WTC11 (cell line): ENCODE results near the gene IGHMBP2. TPM values are rescaled to one million over a fixed set of nuclear protein-coding genes. Genes with fewer than 3 reads are reported as not detected.

ENCODE experiments used
- ATAC-seq: fragments of 200-7000 bp; cut with Tn5 transposase; 2 replicates; pipeline ENCODE4 v1.10.0; 2021; ENCODE audit warnings: mild to moderate bottlenecking, moderate library complexity
- CTCF ChIA-PET: fragments of 300-600 bp; sonication (Branson Sonifier 250); formaldehyde crosslinking; loops from one replicate; lab custom pipeline; 2021; ENCODE audit warnings: antibody characterized with exemption; lab: Charles Lee
- POLR2A ChIA-PET: fragments of 350-600 bp; sonication (Branson Sonifier 250); formaldehyde crosslinking; loops from one replicate; lab custom pipeline; 2021; ENCODE audit warnings: antibody characterized with exemption; lab: Charles Lee
- DNase-seq: peaks from one replicate; pipeline ENCODE4 v3.0.0; 2021; ENCODE audit warnings: low spot score
- H3K27ac Mint-ChIP-seq: 2 replicates; pipeline ENCODE4 v1.8.0; 2021; ENCODE audit warnings: mixed read lengths
- H3K27me3 Mint-ChIP-seq: 2 replicates; pipeline ENCODE4 v1.8.0; 2021; ENCODE audit warnings: low read depth, mild to moderate bottlenecking, moderate library complexity, mixed read lengths
- H3K36me3 Mint-ChIP-seq: 2 replicates; pipeline ENCODE4 v1.8.0; 2021; ENCODE audit warnings: mixed read lengths
- H3K4me1 Mint-ChIP-seq: 2 replicates; pipeline ENCODE4 v1.8.0; 2022; ENCODE audit warnings: mixed read lengths
- H3K4me3 Mint-ChIP-seq: 2 replicates; pipeline ENCODE4 v1.8.0; 2021; ENCODE audit warnings: mild to moderate bottlenecking, moderate library complexity, mixed read lengths
- H3K9me3 Mint-ChIP-seq: 2 replicates; pipeline ENCODE4 v1.8.0; 2021; ENCODE audit warnings: mixed read lengths
- ATF3 ChIP-seq: sonication (generic); formaldehyde crosslinking; conservative IDR thresholded peaks from 2 replicates; pipeline ENCODE4 v1.8.1; 2022; ENCODE audit warnings: mild to moderate bottlenecking, missing genetic modification reagents
- CBFB ChIP-seq: sonication (generic); formaldehyde crosslinking; IDR thresholded peaks from 2 replicates; pipeline ENCODE4 v1.8.1; 2022; ENCODE audit warnings: mild to moderate bottlenecking, low read depth, missing genetic modification reagents
- CREM ChIP-seq: sonication (generic); formaldehyde crosslinking; IDR thresholded peaks from 2 replicates; pipeline ENCODE4 v1.8.1; 2022; ENCODE audit warnings: mild to moderate bottlenecking, missing genetic modification reagents, moderate library complexity
- E2F4 ChIP-seq: sonication (generic); formaldehyde crosslinking; IDR thresholded peaks from 2 replicates; pipeline ENCODE4 v1.8.1; 2022; ENCODE audit warnings: low read depth, mild to moderate bottlenecking, moderate library complexity, missing genetic modification reagents, borderline replicate concordance
- ETV6 ChIP-seq: sonication (generic); formaldehyde crosslinking; IDR thresholded peaks from 2 replicates; pipeline ENCODE4 v1.8.1; 2022; ENCODE audit warnings: mild to moderate bottlenecking, missing genetic modification reagents
- FOXP1 ChIP-seq: sonication (generic); formaldehyde crosslinking; IDR thresholded peaks from 2 replicates; pipeline ENCODE4 v1.8.0; 2022; ENCODE audit warnings: missing genetic modification reagents, mild to moderate bottlenecking, moderate library complexity, borderline replicate concordance
- GTF2I ChIP-seq: fragments of 250-450 bp; sonication (Bioruptor Pico); conservative IDR thresholded peaks from 2 replicates; pipeline ENCODE4 v1.4.0; 2021; ENCODE audit warnings: mild to moderate bottlenecking
- KAT7 ChIP-seq: sonication (generic); formaldehyde crosslinking; IDR thresholded peaks from 2 replicates; pipeline ENCODE4 v1.8.1; 2023; ENCODE audit warnings: missing genetic modification reagents, mild to moderate bottlenecking, borderline replicate concordance
- MLX ChIP-seq: sonication (generic); formaldehyde crosslinking; IDR thresholded peaks from 2 replicates; pipeline ENCODE4 v1.8.1; 2023; ENCODE audit warnings: mild to moderate bottlenecking, missing genetic modification reagents, moderate library complexity
- NFATC4 ChIP-seq: fragments of 250-450 bp; sonication (Bioruptor Pico); IDR thresholded peaks from 2 replicates; pipeline ENCODE4 v1.9.0; 2021; ENCODE audit warnings: mild to moderate bottlenecking
- ZNF425 ChIP-seq: fragments of 250-450 bp; sonication (Bioruptor Pico); conservative IDR thresholded peaks from 2 replicates; pipeline ENCODE4 v1.9.0; 2021; ENCODE audit warnings: mild to moderate bottlenecking
- ZNF671 ChIP-seq: fragments of 250-450 bp; sonication (Bioruptor Pico); IDR thresholded peaks from 2 replicates; pipeline ENCODE4 v1.8.0; 2021; ENCODE audit warnings: mild to moderate bottlenecking
- total RNA-seq: library from RNA; stranded (reverse); gene quantifications from 3 replicates; pipeline ENCODE4 v1.2.3, GENCODE V29; 2021
- TF ChIP-seq, protein P1 (sequence below): sonication (generic); formaldehyde crosslinking; IDR thresholded peaks from 2 replicates; pipeline ENCODE4 v1.8.0; 2022; ENCODE audit warnings: missing genetic modification reagents
- TF ChIP-seq, protein P2 (sequence below): sonication (generic); formaldehyde crosslinking; IDR thresholded peaks from 2 replicates; pipeline ENCODE4 v1.8.1; 2023; ENCODE audit warnings: mild to moderate bottlenecking, moderate library complexity, missing genetic modification reagents
- TF ChIP-seq, protein P3 (sequence below): sonication (generic); formaldehyde crosslinking; IDR thresholded peaks from 2 replicates; pipeline ENCODE4 v1.8.0; 2022; ENCODE audit warnings: mild to moderate bottlenecking, missing genetic modification reagents
- TF ChIP-seq, protein P4 (sequence below): sonication (generic); formaldehyde crosslinking; IDR thresholded peaks from 2 replicates; pipeline ENCODE4 v1.8.0; 2023; ENCODE audit warnings: missing genetic modification reagents, mild to moderate bottlenecking, borderline replicate concordance

The IGHMBP2 gene
- total RNA-seq, 1 experiment from 2014 or later, result 22.5 TPM

DNA sequence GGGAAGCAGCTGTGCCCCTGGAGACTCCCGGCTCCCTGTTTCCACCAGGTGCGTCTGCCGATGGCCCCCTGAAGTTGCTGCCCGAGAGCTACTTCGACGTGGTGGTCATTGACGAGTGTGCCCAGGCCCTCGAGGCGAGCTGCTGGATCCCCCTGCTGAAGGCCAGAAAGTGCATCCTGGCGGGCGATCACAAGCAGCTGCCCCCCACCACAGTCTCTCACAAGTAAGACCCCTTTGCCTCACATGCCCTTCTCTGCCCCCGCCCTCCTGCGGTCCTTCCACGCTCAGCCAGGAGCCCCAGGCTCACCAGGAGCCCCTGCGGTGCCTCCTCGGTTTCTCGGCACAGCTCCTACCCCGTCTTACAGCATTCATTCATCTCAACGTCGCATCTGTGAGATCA, 25.4 kb downstream of the IGHMBP2 start (continued):
- TF ChIP-seq, protein P1, sequence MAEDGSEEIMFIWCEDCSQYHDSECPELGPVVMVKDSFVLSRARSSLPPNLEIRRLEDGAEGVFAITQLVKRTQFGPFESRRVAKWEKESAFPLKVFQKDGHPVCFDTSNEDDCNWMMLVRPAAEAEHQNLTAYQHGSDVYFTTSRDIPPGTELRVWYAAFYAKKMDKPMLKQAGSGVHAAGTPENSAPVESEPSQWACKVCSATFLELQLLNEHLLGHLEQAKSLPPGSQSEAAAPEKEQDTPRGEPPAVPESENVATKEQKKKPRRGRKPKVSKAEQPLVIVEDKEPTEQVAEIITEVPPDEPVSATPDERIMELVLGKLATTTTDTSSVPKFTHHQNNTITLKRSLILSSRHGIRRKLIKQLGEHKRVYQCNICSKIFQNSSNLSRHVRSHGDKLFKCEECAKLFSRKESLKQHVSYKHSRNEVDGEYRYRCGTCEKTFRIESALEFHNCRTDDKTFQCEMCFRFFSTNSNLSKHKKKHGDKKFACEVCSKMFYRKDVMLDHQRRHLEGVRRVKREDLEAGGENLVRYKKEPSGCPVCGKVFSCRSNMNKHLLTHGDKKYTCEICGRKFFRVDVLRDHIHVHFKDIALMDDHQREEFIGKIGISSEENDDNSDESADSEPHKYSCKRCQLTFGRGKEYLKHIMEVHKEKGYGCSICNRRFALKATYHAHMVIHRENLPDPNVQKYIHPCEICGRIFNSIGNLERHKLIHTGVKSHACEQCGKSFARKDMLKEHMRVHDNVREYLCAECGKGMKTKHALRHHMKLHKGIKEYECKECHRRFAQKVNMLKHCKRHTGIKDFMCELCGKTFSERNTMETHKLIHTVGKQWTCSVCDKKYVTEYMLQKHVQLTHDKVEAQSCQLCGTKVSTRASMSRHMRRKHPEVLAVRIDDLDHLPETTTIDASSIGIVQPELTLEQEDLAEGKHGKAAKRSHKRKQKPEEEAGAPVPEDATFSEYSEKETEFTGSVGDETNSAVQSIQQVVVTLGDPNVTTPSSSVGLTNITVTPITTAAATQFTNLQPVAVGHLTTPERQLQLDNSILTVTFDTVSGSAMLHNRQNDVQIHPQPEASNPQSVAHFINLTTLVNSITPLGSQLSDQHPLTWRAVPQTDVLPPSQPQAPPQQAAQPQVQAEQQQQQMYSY (CRISPR knock-in tag), result no peak
- TF ChIP-seq ZNF425 (no peak), E2F4 (no peak), MLX (CRISPR knock-in tag) (no peak), KAT7 (CRISPR knock-in tag) (no peak)
- TF ChIP-seq, protein P2, sequence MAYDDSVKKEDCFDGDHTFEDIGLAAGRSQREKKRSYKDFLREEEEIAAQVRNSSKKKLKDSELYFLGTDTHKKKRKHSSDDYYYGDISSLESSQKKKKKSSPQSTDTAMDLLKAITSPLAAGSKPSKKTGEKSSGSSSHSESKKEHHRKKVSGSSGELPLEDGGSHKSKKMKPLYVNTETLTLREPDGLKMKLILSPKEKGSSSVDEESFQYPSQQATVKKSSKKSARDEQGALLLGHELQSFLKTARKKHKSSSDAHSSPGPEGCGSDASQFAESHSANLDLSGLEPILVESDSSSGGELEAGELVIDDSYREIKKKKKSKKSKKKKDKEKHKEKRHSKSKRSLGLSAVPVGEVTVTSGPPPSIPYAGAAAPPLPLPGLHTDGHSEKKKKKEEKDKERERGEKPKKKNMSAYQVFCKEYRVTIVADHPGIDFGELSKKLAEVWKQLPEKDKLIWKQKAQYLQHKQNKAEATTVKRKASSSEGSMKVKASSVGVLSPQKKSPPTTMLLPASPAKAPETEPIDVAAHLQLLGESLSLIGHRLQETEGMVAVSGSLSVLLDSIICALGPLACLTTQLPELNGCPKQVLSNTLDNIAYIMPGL, result no peak
- TF ChIP-seq, protein P3, sequence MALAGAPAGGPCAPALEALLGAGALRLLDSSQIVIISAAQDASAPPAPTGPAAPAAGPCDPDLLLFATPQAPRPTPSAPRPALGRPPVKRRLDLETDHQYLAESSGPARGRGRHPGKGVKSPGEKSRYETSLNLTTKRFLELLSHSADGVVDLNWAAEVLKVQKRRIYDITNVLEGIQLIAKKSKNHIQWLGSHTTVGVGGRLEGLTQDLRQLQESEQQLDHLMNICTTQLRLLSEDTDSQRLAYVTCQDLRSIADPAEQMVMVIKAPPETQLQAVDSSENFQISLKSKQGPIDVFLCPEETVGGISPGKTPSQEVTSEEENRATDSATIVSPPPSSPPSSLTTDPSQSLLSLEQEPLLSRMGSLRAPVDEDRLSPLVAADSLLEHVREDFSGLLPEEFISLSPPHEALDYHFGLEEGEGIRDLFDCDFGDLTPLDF (CRISPR knock-in tag), result no peak

DNA sequence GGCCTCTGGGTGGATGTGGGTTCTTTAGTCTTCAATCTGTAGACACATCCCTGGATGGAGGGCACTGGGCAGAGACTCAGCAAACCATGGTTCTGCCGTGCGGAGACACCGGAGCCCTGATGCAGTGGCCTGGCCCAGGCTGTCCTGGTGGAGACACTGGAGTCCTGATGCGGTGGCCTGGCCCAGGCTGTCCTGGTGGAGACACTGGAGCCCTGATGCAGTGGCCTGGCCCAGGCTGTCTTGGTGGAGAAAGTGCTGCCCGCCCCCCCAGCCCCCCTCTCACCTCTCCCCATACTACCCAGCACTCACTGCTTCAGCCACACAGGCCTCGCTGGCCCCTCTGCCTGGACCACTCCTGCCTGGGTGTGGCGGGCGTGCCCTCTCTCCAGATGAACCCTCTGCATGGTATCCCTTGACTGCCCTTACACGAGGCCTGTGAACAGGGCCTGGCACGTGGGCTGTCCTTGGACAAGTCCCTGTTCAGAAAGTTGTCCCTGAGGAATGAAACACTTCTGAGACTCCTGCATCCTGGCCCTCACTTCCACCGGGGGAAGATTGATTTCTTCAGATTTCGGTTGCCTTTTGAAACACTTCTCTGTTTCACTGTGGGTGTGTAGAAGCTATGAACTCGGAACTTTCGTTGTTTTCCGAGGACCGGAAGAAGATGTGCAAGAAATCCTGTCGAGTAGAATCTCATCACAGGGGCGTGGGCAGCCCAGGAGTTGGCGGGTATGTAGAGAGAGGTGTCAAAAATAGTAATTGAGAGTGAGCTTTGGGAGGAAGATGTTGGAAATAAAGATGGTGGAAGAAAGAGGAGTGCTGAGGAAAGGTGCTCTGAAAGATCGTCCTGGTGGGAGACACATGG, 26.2 kb downstream of the IGHMBP2 start:
- no peaks in the 10 kb centered on the region for H3K4me1 Mint-ChIP-seq
- H3K36me3 Mint-ChIP-seq, result peaks cover 43% of the 10 kb centered on the region
- ChIA-PET POLR2A (no interaction called here), CTCF (no interaction called here)
- H3K27me3 Mint-ChIP-seq, result no peaks in the 10 kb centered on the region
- no peak for ATAC-seq
- H3K4me3 Mint-ChIP-seq, result no peak overlapping the region
- H3K27ac Mint-ChIP-seq, result no peak overlapping the region
- no peak for DNase-seq
- H3K9me3 Mint-ChIP-seq, result peaks cover 10% of the 10 kb centered on the region
- TF ChIP-seq, protein P2, result no peak
- TF ChIP-seq CREM (CRISPR knock-in tag) (no peak), ZNF671 (CRISPR knock-in tag) (no peak), ATF3 (CRISPR knock-in tag) (no peak), ETV6 (CRISPR knock-in tag) (no peak), FOXP1 (CRISPR knock-in tag) (no peak), GTF2I (no peak), NFATC4 (no peak), CBFB (CRISPR knock-in tag) (no peak)
- TF ChIP-seq, protein P4, sequence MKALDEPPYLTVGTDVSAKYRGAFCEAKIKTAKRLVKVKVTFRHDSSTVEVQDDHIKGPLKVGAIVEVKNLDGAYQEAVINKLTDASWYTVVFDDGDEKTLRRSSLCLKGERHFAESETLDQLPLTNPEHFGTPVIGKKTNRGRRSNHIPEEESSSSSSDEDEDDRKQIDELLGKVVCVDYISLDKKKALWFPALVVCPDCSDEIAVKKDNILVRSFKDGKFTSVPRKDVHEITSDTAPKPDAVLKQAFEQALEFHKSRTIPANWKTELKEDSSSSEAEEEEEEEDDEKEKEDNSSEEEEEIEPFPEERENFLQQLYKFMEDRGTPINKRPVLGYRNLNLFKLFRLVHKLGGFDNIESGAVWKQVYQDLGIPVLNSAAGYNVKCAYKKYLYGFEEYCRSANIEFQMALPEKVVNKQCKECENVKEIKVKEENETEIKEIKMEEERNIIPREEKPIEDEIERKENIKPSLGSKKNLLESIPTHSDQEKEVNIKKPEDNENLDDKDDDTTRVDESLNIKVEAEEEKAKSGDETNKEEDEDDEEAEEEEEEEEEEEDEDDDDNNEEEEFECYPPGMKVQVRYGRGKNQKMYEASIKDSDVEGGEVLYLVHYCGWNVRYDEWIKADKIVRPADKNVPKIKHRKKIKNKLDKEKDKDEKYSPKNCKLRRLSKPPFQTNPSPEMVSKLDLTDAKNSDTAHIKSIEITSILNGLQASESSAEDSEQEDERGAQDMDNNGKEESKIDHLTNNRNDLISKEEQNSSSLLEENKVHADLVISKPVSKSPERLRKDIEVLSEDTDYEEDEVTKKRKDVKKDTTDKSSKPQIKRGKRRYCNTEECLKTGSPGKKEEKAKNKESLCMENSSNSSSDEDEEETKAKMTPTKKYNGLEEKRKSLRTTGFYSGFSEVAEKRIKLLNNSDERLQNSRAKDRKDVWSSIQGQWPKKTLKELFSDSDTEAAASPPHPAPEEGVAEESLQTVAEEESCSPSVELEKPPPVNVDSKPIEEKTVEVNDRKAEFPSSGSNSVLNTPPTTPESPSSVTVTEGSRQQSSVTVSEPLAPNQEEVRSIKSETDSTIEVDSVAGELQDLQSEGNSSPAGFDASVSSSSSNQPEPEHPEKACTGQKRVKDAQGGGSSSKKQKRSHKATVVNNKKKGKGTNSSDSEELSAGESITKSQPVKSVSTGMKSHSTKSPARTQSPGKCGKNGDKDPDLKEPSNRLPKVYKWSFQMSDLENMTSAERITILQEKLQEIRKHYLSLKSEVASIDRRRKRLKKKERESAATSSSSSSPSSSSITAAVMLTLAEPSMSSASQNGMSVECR (CRISPR knock-in tag), result no peak
